ENCODE data around the gene CACNA1A. TPM values are rescaled to one million over a fixed set of nuclear protein-coding genes. Genes with fewer than 3 reads are reported as not detected.

CACNA1A gene
- polyA plus RNA-seq, 2 of the 4 experiments (the other 2 are of a cell fraction), result 0.27 to 0.71 TPM

DNA sequence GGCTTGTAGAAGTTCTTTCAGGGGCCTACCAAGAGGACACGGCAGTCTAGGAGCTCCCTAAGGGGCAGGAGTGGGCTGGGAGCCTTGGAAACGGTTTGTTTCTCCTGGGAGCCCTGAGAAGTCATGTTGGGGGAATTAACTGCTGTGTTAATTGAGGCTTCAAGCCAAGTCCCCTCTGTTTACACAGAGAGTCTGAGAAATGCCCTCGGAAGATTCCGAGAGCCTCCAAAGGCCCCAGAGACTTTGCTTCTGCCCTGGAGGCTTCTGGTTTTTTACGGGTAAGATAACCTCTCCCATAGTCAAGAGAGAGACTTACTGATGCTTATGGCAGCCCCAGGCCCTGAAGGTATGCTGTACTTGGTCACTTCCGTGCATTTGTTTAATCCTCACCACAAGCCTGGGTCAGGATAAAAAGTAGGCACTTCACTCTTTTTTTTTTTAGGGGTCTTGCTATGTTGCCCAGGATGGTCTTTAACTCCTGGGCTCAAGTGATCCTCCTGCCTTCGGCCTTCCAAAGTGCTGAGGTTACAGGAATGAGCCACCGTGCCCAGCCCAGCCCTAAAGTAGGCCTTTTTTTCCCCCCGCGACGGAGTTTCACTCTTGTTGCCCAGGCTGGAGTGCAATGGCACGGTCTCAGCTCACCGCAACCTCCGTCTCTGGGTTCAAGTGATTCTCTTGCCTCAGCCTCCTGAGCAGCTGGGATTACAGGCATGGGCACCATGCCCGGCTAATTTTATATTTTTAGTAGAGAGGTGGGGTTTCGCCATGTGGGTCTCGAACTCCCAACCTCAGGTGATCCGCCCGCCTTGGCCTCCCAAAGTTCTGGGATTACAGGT is 340.9 kb downstream of the CACNA1A start:
- 62% methylated on average over 19 of the region's 19 CpGs for WGBS (ENCODE audit: missing lambda C conversion rate)
- no peaks in the 10 kb centered on the region for H3K9me3 ChIP-seq
- TF ChIP-seq HOXB5 (CRISPR knock-in tag; IDR thresholded peaks at IDR 0.05) (0 out of 2 replicates have a peak, but pooled peaks have one; percentile 30), ZSCAN20 (CRISPR knock-in tag; IDR thresholded peaks at IDR 0.05) (no peak), EHF (CRISPR knock-in tag; IDR thresholded peaks at IDR 0.05) (peak; percentile 85), GATA3 (IDR thresholded peaks at IDR 0.05; ENCODE audit: borderline replicate concordance) (no peak), HOXA7 (CRISPR knock-in tag; IDR thresholded peaks at IDR 0.05) (no peak), JUNB (IDR thresholded peaks at IDR 0.05) (no peak)
- TF ChIP-seq, protein P1, sequence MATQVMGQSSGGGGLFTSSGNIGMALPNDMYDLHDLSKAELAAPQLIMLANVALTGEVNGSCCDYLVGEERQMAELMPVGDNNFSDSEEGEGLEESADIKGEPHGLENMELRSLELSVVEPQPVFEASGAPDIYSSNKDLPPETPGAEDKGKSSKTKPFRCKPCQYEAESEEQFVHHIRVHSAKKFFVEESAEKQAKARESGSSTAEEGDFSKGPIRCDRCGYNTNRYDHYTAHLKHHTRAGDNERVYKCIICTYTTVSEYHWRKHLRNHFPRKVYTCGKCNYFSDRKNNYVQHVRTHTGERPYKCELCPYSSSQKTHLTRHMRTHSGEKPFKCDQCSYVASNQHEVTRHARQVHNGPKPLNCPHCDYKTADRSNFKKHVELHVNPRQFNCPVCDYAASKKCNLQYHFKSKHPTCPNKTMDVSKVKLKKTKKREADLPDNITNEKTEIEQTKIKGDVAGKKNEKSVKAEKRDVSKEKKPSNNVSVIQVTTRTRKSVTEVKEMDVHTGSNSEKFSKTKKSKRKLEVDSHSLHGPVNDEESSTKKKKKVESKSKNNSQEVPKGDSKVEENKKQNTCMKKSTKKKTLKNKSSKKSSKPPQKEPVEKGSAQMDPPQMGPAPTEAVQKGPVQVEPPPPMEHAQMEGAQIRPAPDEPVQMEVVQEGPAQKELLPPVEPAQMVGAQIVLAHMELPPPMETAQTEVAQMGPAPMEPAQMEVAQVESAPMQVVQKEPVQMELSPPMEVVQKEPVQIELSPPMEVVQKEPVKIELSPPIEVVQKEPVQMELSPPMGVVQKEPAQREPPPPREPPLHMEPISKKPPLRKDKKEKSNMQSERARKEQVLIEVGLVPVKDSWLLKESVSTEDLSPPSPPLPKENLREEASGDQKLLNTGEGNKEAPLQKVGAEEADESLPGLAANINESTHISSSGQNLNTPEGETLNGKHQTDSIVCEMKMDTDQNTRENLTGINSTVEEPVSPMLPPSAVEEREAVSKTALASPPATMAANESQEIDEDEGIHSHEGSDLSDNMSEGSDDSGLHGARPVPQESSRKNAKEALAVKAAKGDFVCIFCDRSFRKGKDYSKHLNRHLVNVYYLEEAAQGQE (IDR thresholded peaks at IDR 0.05), result no peak
- TF ChIP-seq, protein P2, sequence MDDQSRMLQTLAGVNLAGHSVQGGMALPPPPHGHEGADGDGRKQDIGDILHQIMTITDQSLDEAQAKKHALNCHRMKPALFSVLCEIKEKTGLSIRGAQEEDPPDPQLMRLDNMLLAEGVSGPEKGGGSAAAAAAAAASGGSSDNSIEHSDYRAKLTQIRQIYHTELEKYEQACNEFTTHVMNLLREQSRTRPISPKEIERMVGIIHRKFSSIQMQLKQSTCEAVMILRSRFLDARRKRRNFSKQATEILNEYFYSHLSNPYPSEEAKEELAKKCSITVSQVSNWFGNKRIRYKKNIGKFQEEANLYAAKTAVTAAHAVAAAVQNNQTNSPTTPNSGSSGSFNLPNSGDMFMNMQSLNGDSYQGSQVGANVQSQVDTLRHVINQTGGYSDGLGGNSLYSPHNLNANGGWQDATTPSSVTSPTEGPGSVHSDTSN (IDR thresholded peaks at IDR 0.05), result no peak
- H3K4me1 ChIP-seq, result peaks cover 81% of the 10 kb centered on the region
- H3K4me2 ChIP-seq, result peak overlapping the region; percentile 99
- FAIRE-seq (no peak), DNase-seq (ENCODE audit: low read depth in 1 of 2, low spot score in 1 of 2) (peak in 1 of 2 experiments; percentile 24), ATAC-seq (no peak)
- ChIA-PET CTCF (interaction anchor here (1.0 kb wide), 1 partner anchor 97 kb away, joined by 4 read pairs; no protein-coding TSS in a partner anchor), POLR2A (interaction anchor here (2.8 to 5.4 kb wide), 2 partner anchors 10 to 13 kb away, joined by 48 to 72 read pairs; no protein-coding TSS in a partner anchor)
- H3K4me3 ChIP-seq, result no peak overlapping the region
- H3K27ac ChIP-seq, result peak overlapping the region; percentile 100

DNA sequence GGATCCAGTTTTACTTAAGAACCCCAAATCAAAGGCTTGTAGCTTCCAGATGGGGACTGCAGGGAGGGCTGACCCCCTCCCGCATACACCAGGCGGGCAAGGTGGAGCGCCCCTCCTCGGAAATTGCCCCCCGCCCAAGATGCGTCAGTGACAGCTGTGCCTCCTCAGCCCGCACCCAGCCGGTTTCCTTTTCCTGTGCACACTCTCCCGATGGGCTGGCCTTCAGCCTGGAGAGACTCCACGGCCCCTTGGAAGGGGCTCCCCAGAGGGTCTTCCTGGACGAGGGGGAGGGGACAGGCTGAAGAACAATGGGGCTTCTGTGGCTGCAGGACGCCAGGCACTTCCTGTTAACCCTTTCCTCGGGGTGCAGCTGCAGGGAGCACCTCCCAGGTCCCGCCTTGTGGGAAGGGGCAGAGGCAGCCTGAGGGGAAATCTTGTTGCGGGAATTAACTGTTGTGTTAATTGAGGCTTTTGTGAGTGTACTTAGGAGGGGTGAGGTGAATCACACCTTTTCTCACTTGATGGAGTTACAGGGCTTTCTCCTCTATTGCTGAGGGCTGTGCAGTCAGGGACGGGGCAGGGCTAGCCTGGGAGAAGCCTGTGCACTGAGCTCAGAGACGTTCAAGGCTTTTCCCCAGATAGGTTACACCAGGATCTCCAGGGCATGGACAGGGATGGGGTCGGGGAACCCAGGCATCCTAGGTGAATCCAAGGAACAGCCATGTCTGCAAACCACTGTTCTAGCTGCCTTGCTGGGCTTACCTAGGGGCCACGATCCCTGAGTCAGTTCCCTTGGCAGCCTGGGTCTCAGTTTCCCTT is 341.7 kb downstream of the CACNA1A start:
- POLR2A ChIA-PET, result interaction anchor here (0.6 to 5.4 kb wide), 9 partner anchors 10 to 686 kb away, joined by 3 to 72 read pairs (median 5); partner anchors contain the start of genes IER2 and STX10
- Histone ChIP-seq H3K4me2 (peak overlapping the region; percentile 99), H3K4me3 (peak overlapping the region; percentile 24; the same call in 1 of the 3 replicates), H3K9me3 (no peaks in the 10 kb centered on the region), H3K4me1 (peaks cover 74% of the 10 kb centered on the region), H3K27ac (peak overlapping the region; percentile 100)
- FAIRE-seq (no peak), DNase-seq (ENCODE audit: low read depth in 1 of 2, low spot score in 1 of 2) (peak in 1 of 2 experiments; percentile 91), ATAC-seq (peak; percentile 11 to 25; a peak in 4 of 6 replicates)
- WGBS (ENCODE audit: missing lambda C conversion rate), result 4% methylated on average over 8 of the region's 19 CpGs
- CTCF ChIA-PET, result interaction anchor here (0.9 to 3.0 kb wide), 5 partner anchors 12 to 187 kb away, joined by 4 to 10 read pairs (median 6); partner anchors contain the start of genes IER2 and STX10
- TF ChIP-seq TP53 (CRISPR knock-in tag; IDR thresholded peaks at IDR 0.05) (peak; percentile 63; the same call in 1 of the 2 replicates), HEYL (CRISPR knock-in tag; IDR thresholded peaks at IDR 0.05) (no peak), POLR2AphosphoS2 (conservative IDR thresholded peaks at IDR 0.05; ENCODE audit: low read length) (no peak), SMC3 (IDR thresholded peaks at IDR 0.05) (no peak), KDM1A (IDR thresholded peaks at IDR 0.05; ENCODE audit: low read depth) (no peak), RARB (CRISPR knock-in tag; IDR thresholded peaks at IDR 0.05) (no peak), CEBPB (IDR thresholded peaks at IDR 0.05) (no peak), GATA3 (IDR thresholded peaks at IDR 0.05; ENCODE audit: borderline replicate concordance) (no peak; the same call in 1 of the 2 replicates), ZFP36 (IDR thresholded peaks at IDR 0.05; ENCODE audit: borderline replicate concordance, partially characterized antibody) (no peak), EP300 (IDR thresholded peaks at IDR 0.05) (no peak; a peak in 1 of 5 replicates), CBX8 (IDR thresholded peaks at IDR 0.05) (no peak), FOSB (CRISPR knock-in tag; IDR thresholded peaks at IDR 0.05) (0 out of 2 replicates have a peak, but pooled peaks have one; percentile 30), MAZ (IDR thresholded peaks at IDR 0.05; ENCODE audit: borderline replicate concordance, low read depth, low read length) (no peak), ZNF302 (CRISPR knock-in tag; IDR thresholded peaks at IDR 0.05) (0 out of 2 replicates have a peak, but pooled peaks have one; percentile 42), MAFK (IDR thresholded peaks at IDR 0.05; ENCODE audit: partially characterized antibody) (no peak), ESRRA (IDR thresholded peaks at IDR 0.05; ENCODE audit: borderline replicate concordance, low read length) (no peak), RCOR1 (IDR thresholded peaks at IDR 0.05; ENCODE audit: low read depth, low read length) (no peak), ZSCAN20 (CRISPR knock-in tag; IDR thresholded peaks at IDR 0.05) (peak; percentile 11; the same call in 1 of the 2 replicates), FOSL2 (IDR thresholded peaks at IDR 0.05) (0 out of 2 replicates have a peak, but pooled peaks have one; percentile 5), FOSL2 (CRISPR knock-in tag; IDR thresholded peaks at IDR 0.05) (peak; percentile 44), JUNB (IDR thresholded peaks at IDR 0.05) (no peak), EHF (CRISPR knock-in tag; IDR thresholded peaks at IDR 0.05) (peak; percentile 63; the same call in 1 of the 2 replicates), ZC3H11A (IDR thresholded peaks at IDR 0.05) (no peak), TFCP2L1 (CRISPR knock-in tag; IDR thresholded peaks at IDR 0.05) (no peak), POLR2A (IDR thresholded peaks at IDR 0.05; ENCODE audit: low read length) (peak; percentile 25; the same call in 1 of the 2 replicates)
- TF ChIP-seq, protein P3, sequence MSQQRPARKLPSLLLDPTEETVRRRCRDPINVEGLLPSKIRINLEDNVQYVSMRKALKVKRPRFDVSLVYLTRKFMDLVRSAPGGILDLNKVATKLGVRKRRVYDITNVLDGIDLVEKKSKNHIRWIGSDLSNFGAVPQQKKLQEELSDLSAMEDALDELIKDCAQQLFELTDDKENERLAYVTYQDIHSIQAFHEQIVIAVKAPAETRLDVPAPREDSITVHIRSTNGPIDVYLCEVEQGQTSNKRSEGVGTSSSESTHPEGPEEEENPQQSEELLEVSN (IDR thresholded peaks at IDR 0.05; ENCODE audit: borderline replicate concordance, low read depth), result no peak
- TF ChIP-seq, protein P4, sequence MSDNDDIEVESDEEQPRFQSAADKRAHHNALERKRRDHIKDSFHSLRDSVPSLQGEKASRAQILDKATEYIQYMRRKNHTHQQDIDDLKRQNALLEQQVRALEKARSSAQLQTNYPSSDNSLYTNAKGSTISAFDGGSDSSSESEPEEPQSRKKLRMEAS (IDR thresholded peaks at IDR 0.05), result peak; percentile 78
